Liver (tissue), 9 donors: Measurements from ENCODE around the gene CCSER2. TPM values are rescaled to one million over a fixed set of nuclear protein-coding genes. Genes with fewer than 3 reads are reported as not detected.

Experiments used
- DNase-seq: peaks from one replicate; pipeline ENCODE4 v3.0.0-alpha.2; 2017; ENCODE audit warnings: low spot score
- H3K27ac ChIP-seq, 2 donors: one replicate each; pipeline ENCODE4 v1.7.0; 2013; ENCODE audit warnings: inconsistent platforms in 2 of 2, low read length in 2 of 2, control low read depth in 1 of 2, low read depth in 1 of 2, mild to moderate bottlenecking in 1 of 2
- H3K27me3 ChIP-seq, 4 donors: one replicate each; pipeline versions ENCODE4 v1.6.1 to v1.7.0; 2013; ENCODE audit warnings: low read length in 3 of 4, inconsistent platforms in 1 of 4, mild to moderate bottlenecking in 1 of 4, moderate library complexity in 1 of 4; ENCODE audit not compliant: control insufficient read depth in 4 of 4, insufficient read depth in 4 of 4
- H3K36me3 ChIP-seq, 4 donors: one replicate each; pipeline versions ENCODE4 v1.6.1 to v1.7.0; 2013; ENCODE audit warnings: low read length in 3 of 4, mild to moderate bottlenecking in 3 of 4, low read depth in 1 of 4, moderate library complexity in 1 of 4; ENCODE audit not compliant: control insufficient read depth in 4 of 4, insufficient read depth in 3 of 4
- H3K4me1 ChIP-seq, 4 donors: one replicate each; pipeline versions ENCODE4 v1.6.1 to v1.7.0; 2013; ENCODE audit warnings: low read length in 3 of 4, mild to moderate bottlenecking in 3 of 4, moderate library complexity in 1 of 4; ENCODE audit not compliant: control insufficient read depth in 4 of 4, insufficient read depth in 4 of 4
- H3K4me3 ChIP-seq, 3 donors: one replicate each; pipeline versions ENCODE4 v1.6.1 to v1.7.0; 2013; ENCODE audit warnings: low read length in 3 of 3, control low read depth in 1 of 3, low read depth in 1 of 3, mild to moderate bottlenecking in 1 of 3
- H3K9ac ChIP-seq, 2 donors: one replicate each; pipeline ENCODE4 v1.7.0; 2013; ENCODE audit warnings: low read length in 2 of 2, mild to moderate bottlenecking in 2 of 2, moderate library complexity in 2 of 2, control low read depth in 1 of 2, low read depth in 1 of 2
- H3K9me3 ChIP-seq, 4 donors: one replicate each; pipeline versions ENCODE4 v1.6.1 to v1.7.0; 2013; ENCODE audit warnings: low read length in 3 of 4; ENCODE audit not compliant: control insufficient read depth in 4 of 4
- ATF3 ChIP-seq: IDR thresholded peaks from 2 replicates; pipeline ENCODE4 v1.6.1; 2016; ENCODE audit warnings: antibody characterized with exemption
- CTCF ChIP-seq: fragments of 150-350 bp; IDR thresholded peaks from 2 replicates; pipeline ENCODE4 v1.5.1; 2017; ENCODE audit warnings: improper control_type of control experiment, low read depth, low read length; ENCODE audit not compliant: missing input control
- EGR1 ChIP-seq, 2 donors: IDR thresholded peaks; 2 replicates each; pipeline ENCODE4 v1.6.1; 2016 to 2018; ENCODE audit warnings: antibody characterized with exemption in 2 of 2, low read depth in 2 of 2
- FOXA1 ChIP-seq: IDR thresholded peaks from 2 replicates; pipeline ENCODE4 v1.6.1; 2016; ENCODE audit warnings: antibody characterized with exemption
- FOXA2 ChIP-seq: IDR thresholded peaks from 2 replicates; pipeline ENCODE4 v1.6.1; 2016; ENCODE audit warnings: antibody characterized with exemption
- GABPA ChIP-seq, 2 donors: IDR thresholded peaks in 1 of 2; conservative IDR thresholded peaks in 1 of 2; 2 replicates each; pipeline ENCODE4 v1.6.1; 2016; ENCODE audit warnings: antibody characterized with exemption in 2 of 2, mild to moderate bottlenecking in 1 of 2, moderate library complexity in 1 of 2
- HNF4A ChIP-seq, 2 donors: conservative IDR thresholded peaks; 2 replicates each; pipeline ENCODE4 v1.6.1; 2016; ENCODE audit warnings: antibody characterized with exemption in 2 of 2, mild to moderate bottlenecking in 2 of 2
- HNF4G ChIP-seq: IDR thresholded peaks from 2 replicates; pipeline ENCODE4 v1.6.1; 2016; ENCODE audit warnings: antibody characterized with exemption
- JUND ChIP-seq, 2 donors: IDR thresholded peaks; 2 replicates each; pipeline ENCODE4 v1.6.1; 2016; ENCODE audit warnings: antibody characterized with exemption in 2 of 2
- MAX ChIP-seq: IDR thresholded peaks from 2 replicates; pipeline ENCODE4 v1.6.1; 2016; ENCODE audit warnings: antibody characterized with exemption
- NR2F2 ChIP-seq: IDR thresholded peaks from 2 replicates; pipeline ENCODE4 v1.6.1; 2016; ENCODE audit warnings: antibody characterized with exemption
- RAD21 ChIP-seq, 2 donors: IDR thresholded peaks; 2 replicates each; pipeline ENCODE4 v1.6.1; 2016; ENCODE audit warnings: antibody characterized with exemption in 2 of 2, mild to moderate bottlenecking in 2 of 2
- REST ChIP-seq: IDR thresholded peaks from 2 replicates; pipeline ENCODE4 v1.6.1; 2016; ENCODE audit warnings: antibody characterized with exemption, mild to moderate bottlenecking
- RXRA ChIP-seq, 2 donors: IDR thresholded peaks; 2 replicates each; pipeline ENCODE4 v1.6.1; 2017 to 2018; ENCODE audit warnings: antibody characterized with exemption in 2 of 2, mild to moderate bottlenecking in 1 of 2
- SP1 ChIP-seq: IDR thresholded peaks from 2 replicates; pipeline ENCODE4 v1.6.1; 2018; ENCODE audit warnings: antibody characterized with exemption, mild to moderate bottlenecking
- TAF1 ChIP-seq: conservative IDR thresholded peaks from 2 replicates; pipeline ENCODE4 v1.6.1; 2016; ENCODE audit warnings: antibody characterized with exemption, mild to moderate bottlenecking
- YY1 ChIP-seq: IDR thresholded peaks from 2 replicates; pipeline ENCODE4 v1.6.1; 2016; ENCODE audit warnings: antibody characterized with exemption, mild to moderate bottlenecking
- ZBTB33 ChIP-seq: IDR thresholded peaks from 2 replicates; pipeline ENCODE4 v1.6.1; 2016; ENCODE audit warnings: antibody characterized with exemption
- WGBS: extraction: QIAGEN DNeasy Blood & Tissue Kit; methylation state at CpG from one replicate; pipeline ENCODE4 v1.1.7; 2013; 5-methylcytosine and 5-hydroxymethylcytosine counted together
- polyA plus RNA-seq, 2 donors: library from polyadenylated mRNA; stranded (reverse) in 1 of 2; unstranded in 1 of 2; fragments of 200-250 nt in 1 of 2; fragments of >200 nt in 1 of 2; fragmentation: Nextera tagmentation in 1 of 2; extraction: Ambion mirVana in 1 of 2; gene quantifications; one replicate each; pipeline versions ENCODE4 v1.2.1 to v1.2.3, GENCODE V29; 2013 to 2015
- total RNA-seq, 2 donors: library from RNA; depleted of rRNA; stranded (reverse); fragments of >200 nt; gene quantifications; one replicate each; pipeline ENCODE4 v1.2.3, GENCODE V29; 2014
- donor health status: healthy.
- donor health status: healthy.
- donor health status: healthy.
- donor health status: healthy.
- donor health status: healthy.

The CCSER2 gene
- total and polyA plus RNA-seq, 4 donors = 5.6 to 18.2 (median 12.1) TPM

GRCh38 chr10:84355106-84355505, 26.7 kb downstream of the CCSER2 start:
- H3K4me1 ChIP-seq = peaks cover 3 to 10% (median 7%) of the 10 kb centered on the region in 4 donors
- H3K27me3 ChIP-seq = no peaks in the 10 kb centered on the region
- no peaks in the 10 kb centered on the region for H3K36me3 ChIP-seq
- WGBS = 78% methylated on average over 2 of the region's 2 CpGs
- TF ChIP-seq MAX (no peak), RXRA (IDR thresholded peaks at IDR 0.05) (no peak), GABPA (IDR thresholded peaks at IDR 0.05 in 1 of 2, conservative IDR thresholded peaks at IDR 0.05 in 1 of 2) (no peak), HNF4A (conservative IDR thresholded peaks at IDR 0.05) (no peak), FOXA2 (no peak), ZBTB33 (no peak), FOXA1 (no peak), NR2F2 (no peak), TAF1 (no peak), HNF4G (no peak), YY1 (no peak), ATF3 (no peak)
- no peak overlapping the region for H3K9ac ChIP-seq
- H3K9me3 ChIP-seq = no peaks in the 10 kb centered on the region
- DNase-seq = no peak
- no peak overlapping the region for H3K27ac ChIP-seq
- H3K4me3 ChIP-seq = no peak overlapping the region

- H3K9me3 ChIP-seq = no peaks in the 10 kb centered on the region
- H3K4me1 ChIP-seq = peaks cover 3 to 25% (median 14%) of the 10 kb centered on the region in 4 donors
- H3K27ac ChIP-seq = no peak overlapping the region
- H3K9ac ChIP-seq = no peak overlapping the region
- no peaks in the 10 kb centered on the region for H3K36me3 ChIP-seq
- WGBS = 79% methylated on average over 2 of the region's 2 CpGs
- TF ChIP-seq HNF4A (conservative IDR thresholded peaks at IDR 0.05) (no peak), EGR1 (IDR thresholded peaks at IDR 0.05; ENCODE audit: low read depth in 2 of 2) (no peak), HNF4G (no peak), JUND (IDR thresholded peaks at IDR 0.05) (no peak), CTCF (no peak), FOXA2 (no peak), MAX (no peak), YY1 (no peak), ATF3 (no peak), ZBTB33 (no peak), SP1 (no peak), REST (no peak), GABPA (IDR thresholded peaks at IDR 0.05 in 1 of 2, conservative IDR thresholded peaks at IDR 0.05 in 1 of 2) (no peak), NR2F2 (no peak), FOXA1 (no peak), TAF1 (no peak), RXRA (IDR thresholded peaks at IDR 0.05) (no peak), RAD21 (IDR thresholded peaks at IDR 0.05) (no peak)
- H3K4me3 ChIP-seq = no peak overlapping the region
- no peaks in the 10 kb centered on the region for H3K27me3 ChIP-seq
- no peak for DNase-seq
Observed at GRCh38 chr10:84356928-84357327, 28.5 kb downstream of the CCSER2 start.
